K562 (cell line): ENCODE data around the gene LAMA4. TPM values are rescaled to one million over a fixed set of nuclear protein-coding genes. Genes with fewer than 3 reads are reported as not detected.

ENCODE experiments used
- ATF2 ChIP-seq: sonication (generic); formaldehyde crosslinking; IDR thresholded peaks from 2 replicates; pipeline ENCODE4 v1.8.1; 2022; ENCODE audit warnings: missing genetic modification reagents
- HCFC1 ChIP-seq: IDR thresholded peaks from 2 replicates; pipeline ENCODE4 v1.6.1; 2012; ENCODE audit warnings: low read depth, low read length, improper control_type of control experiment
- MGA ChIP-seq: fragments of 450-650 bp; IDR thresholded peaks from 2 replicates; pipeline ENCODE4 v1.6.1; 2016; ENCODE audit warnings: mild to moderate bottlenecking, moderate library complexity
- MYBL2 ChIP-seq, 2 experiments: fragments of 450-650 bp in 1 of 2; sonication (generic) in 1 of 2; formaldehyde crosslinking in 1 of 2; IDR thresholded peaks; 2 replicates each; pipeline versions ENCODE4 v1.6.1 to v1.8.1; 2017 to 2022; ENCODE audit warnings: borderline replicate concordance in 1 of 2, inconsistent platforms in 1 of 2, low read depth in 1 of 2, mild to moderate bottlenecking in 1 of 2, missing genetic modification reagents in 1 of 2, moderate library complexity in 1 of 2
- NONO ChIP-seq, 2 experiments: fragments of 200-400 bp in 1 of 2; fragments of 450-650 bp in 1 of 2; formaldehyde crosslinking in 1 of 2; IDR thresholded peaks; 2 replicates each; pipeline ENCODE4 v1.6.1; 2017; ENCODE audit warnings: low read depth in 2 of 2, mild to moderate bottlenecking in 2 of 2, moderate library complexity in 2 of 2, low read length in 1 of 2
- PBX2 ChIP-seq, 2 experiments: IDR thresholded peaks in 1 of 2; conservative IDR thresholded peaks in 1 of 2; 2 replicates each; pipeline ENCODE4 v1.6.1; 2016; ENCODE audit warnings: low read depth in 2 of 2, mild to moderate bottlenecking in 1 of 2, missing compliant biosample characterization in 1 of 2, missing genetic modification characterization in 1 of 2, moderate library complexity in 1 of 2
- PKNOX1 ChIP-seq: fragments of 450-650 bp; IDR thresholded peaks from 2 replicates; pipeline ENCODE4 v1.6.1; 2016
- USF2 ChIP-seq: sonication (generic); formaldehyde crosslinking; IDR thresholded peaks from 2 replicates; pipeline ENCODE4 v1.5.0; 2020; ENCODE audit warnings: missing genetic modification reagents
- polyA plus RNA-seq, 8 experiments: library from polyadenylated mRNA; depleted of rRNA in 4 of 8; stranded (reverse) in 5 of 8; unstranded in 3 of 8; fragments of >200 nt; fragmentation: Nextera tagmentation in 2 of 8; fragmentation: Illumina TruSeq in 1 of 8; extraction: Ambion mirVana in 2 of 8; extraction: Trizol in 1 of 8; gene quantifications; 2 replicates each; pipeline versions ENCODE4 v1.2.1 to v1.2.3, GENCODE V29; 2011 to 2014; ENCODE audit warnings: inconsistent platforms in 1 of 8, missing spikeins in 1 of 8
- total RNA-seq, 7 experiments: library from RNA; depleted of rRNA in 6 of 7; stranded (reverse); fragments of >200 nt in 6 of 7; fragmentation: Illumina TruSeq in 2 of 7; extraction: Trizol in 2 of 7; gene quantifications; 2 replicates each; pipeline versions ENCODE4 v1.2.1 to v1.2.3, GENCODE V29; 2011 to 2021; ENCODE audit warnings: low replicate concordance in 1 of 7

Gene LAMA4
- total and polyA plus RNA-seq, 9 of the 15 experiments (the other 6 are each of a cell fraction or from before 2014, with no cell fraction given), result 0.05 to 2.9 (median 0.51) TPM

DNA sequence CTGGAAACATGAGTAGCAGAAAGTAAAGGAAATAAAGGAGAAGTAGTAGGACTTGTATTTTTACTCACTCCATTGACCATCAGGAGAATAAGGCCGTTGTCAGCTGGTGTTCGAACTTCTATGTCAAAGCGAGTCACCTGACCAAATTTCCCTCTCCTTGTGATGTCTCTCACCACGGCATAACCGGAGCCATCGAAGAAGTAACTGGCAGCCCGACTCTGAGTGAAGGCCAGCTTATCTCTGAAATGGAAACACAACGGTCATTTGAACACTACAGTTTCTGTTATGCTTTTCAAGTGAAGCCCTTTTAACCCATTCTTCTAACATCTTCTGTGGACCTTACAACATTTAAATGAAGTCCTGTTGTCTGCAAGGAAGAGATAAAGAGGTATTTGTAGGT, 115.3 kb downstream of the LAMA4 start (continued):
- TF ChIP-seq MGA (0 out of 2 replicates have a peak, but pooled peaks have one; percentile 37), MYBL2 (IDR thresholded peaks at IDR 0.05; ENCODE audit: low read depth) (peak; percentile 30; the same call in 1 of the 2 replicates), MYBL2 (CRISPR knock-in tag; IDR thresholded peaks at IDR 0.05; ENCODE audit: borderline replicate concordance) (no peak), USF2 (peak; percentile 26; the same call in 1 of the 2 replicates), ATF2 (CRISPR knock-in tag) (no peak), PBX2 (CRISPR knock-in tag; IDR thresholded peaks at IDR 0.05; ENCODE audit: low read depth) (no peak), PBX2 (tag; conservative IDR thresholded peaks at IDR 0.05; ENCODE audit: low read depth) (peak; percentile 53), HCFC1 (no peak), NONO (IDR thresholded peaks at IDR 0.05; ENCODE audit: low read depth in 2 of 2, low read length in 1 of 2) (no peak), PKNOX1 (peak; percentile 47; the same call in 1 of the 2 replicates)
